Thyroid gland (tissue), 4 donors: ENCODE data around the gene P2RY13.

Experiments
- POLR2A ChIP-seq, 2 donors: fragments of 450-650 bp; IDR thresholded peaks; one replicate each; pipeline ENCODE4 v1.6.1; 2017; ENCODE audit warnings: antibody characterized with exemption in 2 of 2, mild to moderate bottlenecking in 2 of 2, moderate library complexity in 1 of 2
- TF ChIP-seq, protein P1 (sequence below), 6 experiments: fragments of 200-600 bp in 3 of 6; fragments of 450-650 bp in 3 of 6; sonication (generic) in 3 of 6; IDR thresholded peaks; one replicate each; pipeline ENCODE4 v1.5.1; 2016 to 2019; ENCODE audit warnings: antibody characterized with exemption in 6 of 6, mild to moderate bottlenecking in 2 of 6, inconsistent platforms in 1 of 6, moderate library complexity in 1 of 6

DNA sequence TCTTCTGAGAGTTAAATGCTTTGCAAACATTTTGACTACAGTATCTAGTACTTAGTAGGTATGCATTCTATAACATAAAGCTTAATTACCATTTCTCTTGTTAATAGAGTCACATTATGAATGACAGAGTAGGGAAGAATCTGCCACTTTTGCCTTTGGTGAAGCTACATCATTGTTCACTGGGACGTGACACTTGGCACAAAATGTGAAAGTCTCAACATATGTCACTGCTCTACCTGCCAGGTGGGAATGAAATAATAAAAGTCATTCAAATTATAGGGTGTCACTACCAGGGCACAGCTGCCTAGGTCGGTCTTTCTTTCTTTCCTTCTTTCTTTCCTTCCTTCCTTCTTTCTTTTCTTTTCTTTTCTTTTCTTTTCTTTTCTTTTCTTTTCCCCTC is 30.3 kb downstream of the P2RY13 start:
- TF ChIP-seq POLR2A (IDR thresholded peaks at IDR 0.05) = no peak
- TF ChIP-seq, protein P1, sequence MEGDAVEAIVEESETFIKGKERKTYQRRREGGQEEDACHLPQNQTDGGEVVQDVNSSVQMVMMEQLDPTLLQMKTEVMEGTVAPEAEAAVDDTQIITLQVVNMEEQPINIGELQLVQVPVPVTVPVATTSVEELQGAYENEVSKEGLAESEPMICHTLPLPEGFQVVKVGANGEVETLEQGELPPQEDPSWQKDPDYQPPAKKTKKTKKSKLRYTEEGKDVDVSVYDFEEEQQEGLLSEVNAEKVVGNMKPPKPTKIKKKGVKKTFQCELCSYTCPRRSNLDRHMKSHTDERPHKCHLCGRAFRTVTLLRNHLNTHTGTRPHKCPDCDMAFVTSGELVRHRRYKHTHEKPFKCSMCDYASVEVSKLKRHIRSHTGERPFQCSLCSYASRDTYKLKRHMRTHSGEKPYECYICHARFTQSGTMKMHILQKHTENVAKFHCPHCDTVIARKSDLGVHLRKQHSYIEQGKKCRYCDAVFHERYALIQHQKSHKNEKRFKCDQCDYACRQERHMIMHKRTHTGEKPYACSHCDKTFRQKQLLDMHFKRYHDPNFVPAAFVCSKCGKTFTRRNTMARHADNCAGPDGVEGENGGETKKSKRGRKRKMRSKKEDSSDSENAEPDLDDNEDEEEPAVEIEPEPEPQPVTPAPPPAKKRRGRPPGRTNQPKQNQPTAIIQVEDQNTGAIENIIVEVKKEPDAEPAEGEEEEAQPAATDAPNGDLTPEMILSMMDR (IDR thresholded peaks at IDR 0.05) = no peak
